Uterus (tissue), 4 donors: ENCODE results near the gene RASAL1. TPM values are rescaled to one million over a fixed set of nuclear protein-coding genes. Genes with fewer than 3 reads are reported as not detected.

Experiments
- DNase-seq, 2 donors: peaks; one replicate each; pipeline ENCODE4 v3.0.0-alpha.2; 2019 to 2020
- H3K27ac ChIP-seq, 2 donors: fragments of 200-600 bp; sonication (generic); 1 replicate in 1 of 2; 2 replicates in 1 of 2; pipeline ENCODE4 v1.5.1; 2016 to 2018
- H3K27me3 ChIP-seq, 2 donors: fragments of 200-600 bp; sonication (generic); one replicate each; pipeline ENCODE4 v1.5.1; 2018 to 2019; ENCODE audit warnings: control low read depth in 1 of 2
- H3K36me3 ChIP-seq, 2 donors: fragments of 200-600 bp; sonication (generic); one replicate each; pipeline ENCODE4 v1.5.1; 2019; ENCODE audit warnings: control low read depth in 1 of 2
- H3K4me1 ChIP-seq, 2 donors: fragments of 200-600 bp; sonication (generic); one replicate each; pipeline ENCODE4 v1.5.1; 2018 to 2019; ENCODE audit warnings: control low read depth in 1 of 2
- H3K4me3 ChIP-seq, 2 donors: fragments of 200-600 bp; sonication (generic); 1 replicate in 1 of 2; 2 replicates in 1 of 2; pipeline ENCODE4 v1.5.1; 2018 to 2019; ENCODE audit warnings: mild to moderate bottlenecking in 1 of 2
- H3K9me3 ChIP-seq, 2 donors: fragments of 200-600 bp; sonication (generic); one replicate each; pipeline ENCODE4 v1.5.1; 2019; ENCODE audit warnings: control low read depth in 1 of 2
- CTCF ChIP-seq, 4 experiments: fragments of 200-600 bp in 2 of 4; fragments of 450-650 bp in 2 of 4; sonication (generic) in 2 of 4; IDR thresholded peaks; one replicate each; pipeline ENCODE4 v1.5.1; 2016 to 2019; ENCODE audit warnings: antibody characterized with exemption in 4 of 4, mild to moderate bottlenecking in 2 of 4, moderate library complexity in 1 of 4
- POLR2A ChIP-seq, 2 donors: fragments of 450-650 bp; IDR thresholded peaks; one replicate each; pipeline ENCODE4 v1.6.1; 2016; ENCODE audit warnings: antibody characterized with exemption in 2 of 2, mild to moderate bottlenecking in 1 of 2, moderate library complexity in 1 of 2
- intact Hi-C: fragments of 100-400 bp; cut with DNase I; formaldehyde crosslinking; loops from one replicate; pipeline ENCODE4 v1.15.1; 2023; ENCODE audit warnings: low total_unique reads
- total RNA-seq, 4 donors: library from RNA; depleted of rRNA in 3 of 4; stranded (reverse); fragments of >200 nt in 3 of 4; gene quantifications; one replicate each; pipeline versions ENCODE4 v1.1.0 to v1.2.4, GENCODE V29; 2014 to 2023
- donor health status: DM: yes; HTN: yes; CAD: no.

RASAL1 gene
- total RNA-seq, 4 donors from 2014 or later, result 6.8 TPM; not detected in 3

GRCh38 chr12:113134521-113134951 lies 1.0 kb downstream of the RASAL1 start:
- DNase-seq, result no peak
- intact Hi-C loops, result no loop called here
- H3K27me3 ChIP-seq, result no peaks in the 10 kb centered on the region
- no peak overlapping the region for H3K4me3 ChIP-seq
- H3K27ac ChIP-seq, result no peak overlapping the region
- no peaks in the 10 kb centered on the region for H3K4me1 ChIP-seq
- TF ChIP-seq POLR2A (IDR thresholded peaks at IDR 0.05) (no peak), CTCF (IDR thresholded peaks at IDR 0.05) (no peak)
- no peaks in the 10 kb centered on the region for H3K9me3 ChIP-seq
- H3K36me3 ChIP-seq, result no peaks in the 10 kb centered on the region

- no peaks in the 10 kb centered on the region for H3K4me1 ChIP-seq
- H3K27me3 ChIP-seq, result no peaks in the 10 kb centered on the region
- TF ChIP-seq CTCF (IDR thresholded peaks at IDR 0.05), result no peak
- TF ChIP-seq POLR2A (IDR thresholded peaks at IDR 0.05), result no peak
- H3K36me3 ChIP-seq, result no peaks in the 10 kb centered on the region
- intact Hi-C loops, result no loop called here
- no peak overlapping the region for H3K4me3 ChIP-seq
- H3K9me3 ChIP-seq, result no peaks in the 10 kb centered on the region
- H3K27ac ChIP-seq, result no peak overlapping the region
- DNase-seq, result no peak
These were observed 1.5 kb downstream of the RASAL1 start for GRCh38 chr12:113134071-113134470.

- no peaks in the 10 kb centered on the region for H3K36me3 ChIP-seq
- DNase-seq, result no peak
- H3K27me3 ChIP-seq, result no peaks in the 10 kb centered on the region
- intact Hi-C loops, result no loop called here
- no peaks in the 10 kb centered on the region for H3K9me3 ChIP-seq
- H3K4me3 ChIP-seq, result no peak overlapping the region
- no peak overlapping the region for H3K27ac ChIP-seq
- no peaks in the 10 kb centered on the region for H3K4me1 ChIP-seq
- TF ChIP-seq POLR2A (IDR thresholded peaks at IDR 0.05), result no peak
- no peak for TF ChIP-seq CTCF (IDR thresholded peaks at IDR 0.05)
These were observed 1.9 kb downstream of the RASAL1 start for GRCh38 chr12:113133666-113134065.

GRCh38 chr12:113133036-113133435 lies 2.5 kb downstream of the RASAL1 start:
- H3K4me3 ChIP-seq, result no peak overlapping the region
- H3K4me1 ChIP-seq, result no peaks in the 10 kb centered on the region
- intact Hi-C loops, result no loop called here
- no peak overlapping the region for H3K27ac ChIP-seq
- no peak for DNase-seq
- TF ChIP-seq CTCF (IDR thresholded peaks at IDR 0.05) (no peak), POLR2A (IDR thresholded peaks at IDR 0.05) (no peak)
- H3K27me3 ChIP-seq, result no peaks in the 10 kb centered on the region
- no peaks in the 10 kb centered on the region for H3K36me3 ChIP-seq
- H3K9me3 ChIP-seq, result no peaks in the 10 kb centered on the region

- Histone ChIP-seq H3K27ac (no peak overlapping the region), H3K27me3 (no peaks in the 10 kb centered on the region), H3K4me1 (no peaks in the 10 kb centered on the region), H3K9me3 (no peaks in the 10 kb centered on the region), H3K36me3 (no peaks in the 10 kb centered on the region), H3K4me3 (no peak overlapping the region)
- intact Hi-C loops, result no loop called here
- no peak for DNase-seq
- TF ChIP-seq POLR2A (IDR thresholded peaks at IDR 0.05), result no peak
- TF ChIP-seq CTCF (IDR thresholded peaks at IDR 0.05), result no peak
These were observed 4.0 kb downstream of the RASAL1 start for GRCh38 chr12:113131556-113131955.
